MG63 (cell line): ENCODE data around the gene YPEL1. TPM values are rescaled to one million over a fixed set of nuclear protein-coding genes. Genes with fewer than 3 reads are reported as not detected.
"Not testable (repeated sequence)": the region's sequence is repeated elsewhere in the genome, so short reads cannot be mapped to it uniquely, and the experiment has no call there.

ENCODE experiments used
- DNase-seq: peaks from one replicate; pipeline ENCODE4 v3.0.0-alpha.2; 2020
- H3K27me3 ChIP-seq: fragments of 250-450 bp; sonication (Bioruptor Pico); 2 replicates; pipeline ENCODE4 v1.5.1; 2020; ENCODE audit warnings: mild to moderate bottlenecking, moderate library complexity
- H3K36me3 ChIP-seq: fragments of 250-450 bp; sonication (Bioruptor Pico); 2 replicates; pipeline ENCODE4 v1.5.1; 2020; ENCODE audit warnings: mild to moderate bottlenecking, moderate library complexity
- H3K4me3 ChIP-seq: fragments of 250-450 bp; sonication (Bioruptor Pico); 2 replicates; pipeline ENCODE4 v1.5.1; 2020; ENCODE audit warnings: mild to moderate bottlenecking, moderate library complexity
- H3K9me3 ChIP-seq: fragments of 250-450 bp; sonication (Bioruptor Pico); 2 replicates; pipeline ENCODE4 v1.5.1; 2020; ENCODE audit warnings: mild to moderate bottlenecking, moderate library complexity
- total RNA-seq: library from RNA; depleted of rRNA; stranded (reverse); fragments of >200 nt; shearing (Covaris generic); gene quantifications from 2 replicates; pipeline ENCODE4 v1.2.3, GENCODE V29; 2014; ENCODE audit warnings: low replicate concordance

The YPEL1 gene
- total RNA-seq, 1 experiment from 2014 or later: 0.07 TPM

GRCh38 chr22:21731503-21731902 lies 4.1 kb downstream of the YPEL1 start:
- no peak for DNase-seq
- Histone ChIP-seq H3K4me3 (no peak overlapping the region), H3K27me3 (no peaks in the 10 kb centered on the region; the same call in 1 of the 2 replicates), H3K9me3 (no peaks in the 10 kb centered on the region), H3K36me3 (no peaks in the 10 kb centered on the region)

- no peaks in the 10 kb centered on the region; the same call in 1 of the 2 replicates for H3K27me3 ChIP-seq
- no peak overlapping the region for H3K4me3 ChIP-seq
- no peaks in the 10 kb centered on the region for H3K36me3 ChIP-seq
- no peaks in the 10 kb centered on the region for H3K9me3 ChIP-seq
- no peak for DNase-seq
Observed at GRCh38 chr22:21730535-21731308, 4.9 kb downstream of the YPEL1 start.

GRCh38 chr22:21729184-21729583 lies 6.4 kb downstream of the YPEL1 start:
- not testable (repeated sequence) for H3K36me3 ChIP-seq, H3K9me3 ChIP-seq, DNase-seq, H3K27me3 ChIP-seq, H3K4me3 ChIP-seq

- H3K4me3 ChIP-seq: no peak overlapping the region
- H3K36me3 ChIP-seq: no peaks in the 10 kb centered on the region
- no peaks in the 10 kb centered on the region for H3K27me3 ChIP-seq
- no peak for DNase-seq
- H3K9me3 ChIP-seq: no peaks in the 10 kb centered on the region
Observed at GRCh38 chr22:21728270-21728669, 7.3 kb downstream of the YPEL1 start.

GRCh38 chr22:21727768-21728167 lies 7.8 kb downstream of the YPEL1 start:
- no peak for DNase-seq
- no peak overlapping the region for H3K4me3 ChIP-seq
- no peaks in the 10 kb centered on the region for H3K36me3 ChIP-seq
- no peaks in the 10 kb centered on the region for H3K9me3 ChIP-seq
- no peaks in the 10 kb centered on the region for H3K27me3 ChIP-seq

- H3K4me3 ChIP-seq: no peak overlapping the region
- H3K9me3 ChIP-seq: no peaks in the 10 kb centered on the region
- H3K27me3 ChIP-seq: no peaks in the 10 kb centered on the region
- no peaks in the 10 kb centered on the region for H3K36me3 ChIP-seq
- DNase-seq: no peak
Observed at GRCh38 chr22:21727159-21727558, 8.4 kb downstream of the YPEL1 start.

- H3K36me3 ChIP-seq: no peaks in the 10 kb centered on the region
- no peaks in the 10 kb centered on the region for H3K27me3 ChIP-seq
- H3K4me3 ChIP-seq: no peak overlapping the region
- no peaks in the 10 kb centered on the region for H3K9me3 ChIP-seq
- no peak for DNase-seq
Observed at GRCh38 chr22:21726650-21727049, 8.9 kb downstream of the YPEL1 start.

GRCh38 chr22:21725956-21726649 lies 9.5 kb downstream of the YPEL1 start:
- no peaks in the 10 kb centered on the region for H3K36me3 ChIP-seq
- DNase-seq: no peak
- no peaks in the 10 kb centered on the region for H3K9me3 ChIP-seq
- no peak overlapping the region for H3K4me3 ChIP-seq
- no peaks in the 10 kb centered on the region for H3K27me3 ChIP-seq

- H3K27me3 ChIP-seq, DNase-seq, H3K4me3 ChIP-seq, H3K9me3 ChIP-seq, H3K36me3 ChIP-seq: not testable (repeated sequence)
Observed at GRCh38 chr22:21724496-21724895, 11.1 kb downstream of the YPEL1 start.

- H3K27me3 ChIP-seq, H3K4me3 ChIP-seq, DNase-seq, H3K36me3 ChIP-seq, H3K9me3 ChIP-seq: not testable (repeated sequence)
Observed at GRCh38 chr22:21721195-21721852, 14.3 kb downstream of the YPEL1 start.

GRCh38 chr22:21720191-21720859 lies 15.3 kb downstream of the YPEL1 start:
- not testable (repeated sequence) for H3K4me3 ChIP-seq, H3K36me3 ChIP-seq, H3K27me3 ChIP-seq, H3K9me3 ChIP-seq, DNase-seq

GRCh38 chr22:21719024-21719423 lies 16.6 kb downstream of the YPEL1 start:
- H3K9me3 ChIP-seq: no peaks in the 10 kb centered on the region
- DNase-seq: no peak
- no peak overlapping the region for H3K4me3 ChIP-seq
- no peaks in the 10 kb centered on the region for H3K36me3 ChIP-seq
- no peaks in the 10 kb centered on the region for H3K27me3 ChIP-seq

GRCh38 chr22:21718499-21718898 lies 17.1 kb downstream of the YPEL1 start:
- H3K27me3 ChIP-seq: no peaks in the 10 kb centered on the region
- no peaks in the 10 kb centered on the region for H3K36me3 ChIP-seq
- DNase-seq: no peak
- H3K4me3 ChIP-seq: no peak overlapping the region
- no peaks in the 10 kb centered on the region for H3K9me3 ChIP-seq

GRCh38 chr22:21716395-21717122 lies 19.0 kb downstream of the YPEL1 start:
- DNase-seq, H3K4me3 ChIP-seq, H3K9me3 ChIP-seq, H3K36me3 ChIP-seq, H3K27me3 ChIP-seq: not testable (repeated sequence)

- Histone ChIP-seq H3K36me3 (no peaks in the 10 kb centered on the region), H3K9me3 (no peaks in the 10 kb centered on the region), H3K27me3 (no peaks in the 10 kb centered on the region), H3K4me3 (no peak overlapping the region)
- DNase-seq: no peak
Observed at GRCh38 chr22:21714786-21715185, 20.8 kb downstream of the YPEL1 start.

GRCh38 chr22:21714059-21714770 lies 21.4 kb downstream of the YPEL1 start:
- no peaks in the 10 kb centered on the region for H3K27me3 ChIP-seq
- DNase-seq: no peak
- H3K36me3 ChIP-seq: no peaks in the 10 kb centered on the region
- no peak overlapping the region for H3K4me3 ChIP-seq
- H3K9me3 ChIP-seq: no peaks in the 10 kb centered on the region
